Muscle layer of duodenum (tissue), 2 donors: Measurements from ENCODE around the gene TECR.

Experiments
- H3K27ac ChIP-seq: one replicate; pipeline ENCODE4 v1.7.0; 2013; ENCODE audit warnings: mild to moderate bottlenecking, low read length
- H3K27me3 ChIP-seq: one replicate; pipeline ENCODE4 v1.7.0; 2013; ENCODE audit warnings: low read depth, mild to moderate bottlenecking, control low read depth, low read length
- H3K36me3 ChIP-seq, 2 donors: one replicate each; pipeline ENCODE4 v1.7.0; 2013; ENCODE audit warnings: low read length in 2 of 2, control low read depth in 1 of 2, mild to moderate bottlenecking in 1 of 2; ENCODE audit not compliant: insufficient read depth in 2 of 2, control insufficient read depth in 1 of 2
- H3K4me1 ChIP-seq, 2 donors: one replicate each; pipeline ENCODE4 v1.7.0; 2013; ENCODE audit warnings: low read length in 2 of 2, mild to moderate bottlenecking in 2 of 2, control low read depth in 1 of 2, moderate library complexity in 1 of 2; ENCODE audit not compliant: insufficient read depth in 2 of 2, control insufficient read depth in 1 of 2
- H3K4me3 ChIP-seq, 2 donors: one replicate each; pipeline ENCODE4 v1.7.0; 2013; ENCODE audit warnings: low read length in 2 of 2, low read depth in 1 of 2, mild to moderate bottlenecking in 1 of 2
- H3K9me3 ChIP-seq, 2 donors: one replicate each; pipeline ENCODE4 v1.7.0; 2013; ENCODE audit warnings: low read length in 2 of 2, control low read depth in 1 of 2, mild to moderate bottlenecking in 1 of 2; ENCODE audit not compliant: control insufficient read depth in 1 of 2
- donor health status: healthy.

Gene TECR

GRCh38 chr19:14529254-14530004 is at the start of gene TECR:
TSS of gene TECR (plus strand) at chr19:14529594. CDS start at chr19:14529697, 103 bp downstream.
- H3K36me3 ChIP-seq: no peaks in the 10 kb centered on the region

GRCh38 chr19:14479975-14480699 is 49.3 kb upstream of the TECR start:
- Histone ChIP-seq H3K36me3 (peaks cover 0 to 42% of the 10 kb centered on the region in 2 donors), H3K4me1 (peaks cover 0 to 39% of the 10 kb centered on the region in 2 donors), H3K9me3 (no peaks in the 10 kb centered on the region), H3K27me3 (peaks cover 3% of the 10 kb centered on the region), H3K27ac (no peak overlapping the region), H3K4me3 (no peak overlapping the region)

More at GRCh38 chr19:14529254-14530004, at the start of gene TECR:
- H3K9me3 ChIP-seq: no peaks in the 10 kb centered on the region
- peak within 1 kb of the TSS; percentile 85 to 99 for H3K4me3 ChIP-seq
- H3K27me3 ChIP-seq: no peaks in the 10 kb centered on the region
- peak within 1 kb of the TSS; percentile 78 for H3K27ac ChIP-seq
- H3K4me1 ChIP-seq: peaks cover 3 to 21% of the 10 kb centered on the region in 2 donors

GRCh38 chr19:14480700-14481079 is 48.7 kb upstream of the TECR start:
- peaks cover 0 to 42% of the 10 kb centered on the region in 2 donors for H3K36me3 ChIP-seq
- no peak overlapping the region for H3K4me3 ChIP-seq
- H3K27ac ChIP-seq: no peak overlapping the region
- peaks cover 0 to 34% of the 10 kb centered on the region in 2 donors for H3K4me1 ChIP-seq
- H3K27me3 ChIP-seq: peaks cover 3% of the 10 kb centered on the region
- no peaks in the 10 kb centered on the region for H3K9me3 ChIP-seq

- Histone ChIP-seq H3K4me3 (no peak overlapping the region), H3K27me3 (no peaks in the 10 kb centered on the region), H3K9me3 (no peaks in the 10 kb centered on the region), H3K36me3 (peaks cover 0 to 48% of the 10 kb centered on the region in 2 donors), H3K4me1 (peaks cover 0 to 18% of the 10 kb centered on the region in 2 donors), H3K27ac (no peak overlapping the region)
Measured at GRCh38 chr19:14482172-14482941, 47.0 kb upstream of the TECR start.

- Histone ChIP-seq H3K4me1 (no peaks in the 10 kb centered on the region), H3K27me3 (no peaks in the 10 kb centered on the region), H3K27ac (no peak overlapping the region), H3K9me3 (no peaks in the 10 kb centered on the region), H3K36me3 (peaks cover 0 to 13% of the 10 kb centered on the region in 2 donors), H3K4me3 (no peak overlapping the region)
Measured at GRCh38 chr19:14487370-14488125, 41.8 kb upstream of the TECR start.

- H3K4me1 ChIP-seq: peaks cover 5 to 29% of the 10 kb centered on the region in 2 donors
- H3K27me3 ChIP-seq: no peaks in the 10 kb centered on the region
- H3K9me3 ChIP-seq: no peaks in the 10 kb centered on the region
- H3K27ac ChIP-seq: no peak overlapping the region
- peaks cover 0 to 5% of the 10 kb centered on the region in 2 donors for H3K36me3 ChIP-seq
- H3K4me3 ChIP-seq: no peak overlapping the region
Measured at GRCh38 chr19:14492756-14493337, 36.5 kb upstream of the TECR start.

- Histone ChIP-seq H3K9me3 (no peaks in the 10 kb centered on the region), H3K4me1 (peaks cover 5 to 29% of the 10 kb centered on the region in 2 donors), H3K27ac (no peak overlapping the region), H3K4me3 (peak overlapping the region; percentile 17 to 79), H3K36me3 (peaks cover 0 to 5% of the 10 kb centered on the region in 2 donors), H3K27me3 (no peaks in the 10 kb centered on the region)
Measured at GRCh38 chr19:14494411-14494810, 35.0 kb upstream of the TECR start.

GRCh38 chr19:14494910-14495671 is 34.3 kb upstream of the TECR start:
- H3K36me3 ChIP-seq: peaks cover 0 to 1% of the 10 kb centered on the region in 2 donors
- no peaks in the 10 kb centered on the region for H3K27me3 ChIP-seq
- H3K9me3 ChIP-seq: no peaks in the 10 kb centered on the region
- H3K4me1 ChIP-seq: peaks cover 5 to 29% of the 10 kb centered on the region in 2 donors
- H3K27ac ChIP-seq: no peak overlapping the region
- H3K4me3 ChIP-seq: peak overlapping the region; percentile 77 to 79

- Histone ChIP-seq H3K4me1 (peaks cover 5 to 29% of the 10 kb centered on the region in 2 donors), H3K27ac (no peak overlapping the region)
Measured at GRCh38 chr19:14495672-14496028, 33.7 kb upstream of the TECR start.

More at GRCh38 chr19:14495672-14496028, 33.7 kb upstream of the TECR start:
- Histone ChIP-seq H3K27me3 (no peaks in the 10 kb centered on the region), H3K4me3 (peak overlapping the region; percentile 77 to 79), H3K9me3 (no peaks in the 10 kb centered on the region), H3K36me3 (no peaks in the 10 kb centered on the region)
